GM15510 (cell line): ENCODE results near the gene RBBP8.

Experiments
- POLR2A ChIP-seq: IDR thresholded peaks from 3 replicates; pipeline ENCODE4 v1.6.1; 2011; ENCODE audit warnings: borderline replicate concordance; ENCODE audit not compliant: insufficient read length; ENCODE audit errors: extremely low read depth

RBBP8 gene

DNA sequence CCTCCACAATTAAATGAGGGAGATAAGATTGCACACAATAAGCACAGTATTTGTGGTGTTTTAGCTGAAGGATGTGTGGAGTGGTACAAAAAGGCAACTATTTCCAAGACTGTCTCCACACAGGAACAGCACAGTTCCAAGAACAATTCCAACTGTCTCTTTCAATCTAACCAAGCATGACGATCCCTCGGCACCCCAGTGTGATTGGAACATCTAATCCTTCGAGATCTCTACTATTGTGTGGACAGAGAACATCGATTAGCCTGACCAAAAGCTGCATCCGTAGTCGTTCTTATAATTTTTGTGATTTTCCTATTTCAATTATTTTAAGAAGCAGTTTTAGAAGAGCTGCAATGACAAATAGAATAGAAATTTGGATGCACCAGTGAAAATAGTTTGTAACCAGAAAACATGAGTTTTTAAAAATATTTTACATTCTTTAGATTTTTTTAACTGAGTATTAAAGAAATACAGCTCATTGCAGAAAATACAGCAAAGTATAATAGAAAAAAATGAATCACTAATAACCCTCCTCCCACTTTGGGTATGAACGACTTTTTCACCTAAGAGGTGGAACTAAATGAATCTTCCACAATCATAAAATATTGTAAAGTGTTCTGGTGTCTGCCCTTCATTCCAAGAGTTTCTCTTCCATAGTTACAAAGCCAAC, 125.8 kb downstream of the RBBP8 start:
- TF ChIP-seq POLR2A, result no peak

DNA sequence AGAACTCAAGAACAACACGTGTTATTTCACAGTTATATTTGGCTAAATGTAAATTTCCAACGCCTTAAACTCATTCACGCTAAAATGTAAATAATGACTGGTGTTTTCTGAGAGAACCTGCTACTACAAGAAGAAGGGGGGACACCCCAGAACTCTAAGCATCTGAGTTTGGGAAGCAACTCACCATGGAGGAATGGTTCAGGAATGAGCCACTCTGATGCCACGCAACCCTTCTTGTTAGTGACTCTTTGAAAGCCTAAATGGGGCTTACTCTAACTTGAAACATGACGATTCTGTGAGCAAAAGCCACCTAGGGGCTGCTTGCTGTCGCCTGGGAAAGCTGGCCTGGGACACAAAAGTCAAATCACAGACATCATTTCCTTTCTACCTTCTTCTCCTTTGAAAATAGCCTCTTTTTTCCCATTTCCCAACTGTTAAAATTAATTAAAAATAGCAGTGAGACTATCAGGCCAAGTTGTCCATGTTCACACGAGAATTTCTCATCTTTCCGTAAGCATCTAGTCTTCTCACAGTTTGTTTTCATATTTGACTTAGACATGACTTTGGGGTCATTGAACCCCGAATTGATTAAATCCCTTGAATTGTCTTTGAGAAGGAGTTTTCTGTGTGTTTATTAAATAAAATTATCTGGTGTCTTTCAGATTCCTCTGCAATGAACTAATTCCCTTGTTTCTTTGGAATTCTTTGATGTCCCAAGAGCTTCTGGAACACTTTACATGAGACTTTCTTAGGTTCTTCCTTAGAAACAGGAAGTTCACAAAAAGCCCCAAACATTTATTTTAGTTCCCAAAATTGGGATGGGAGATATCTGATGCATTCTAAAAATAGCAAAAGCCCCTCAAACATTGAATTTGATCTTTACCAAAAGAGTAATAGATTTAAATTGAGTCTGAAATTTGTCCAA, 126.7 kb downstream of the RBBP8 start:
- TF ChIP-seq POLR2A, result no peak

DNA sequence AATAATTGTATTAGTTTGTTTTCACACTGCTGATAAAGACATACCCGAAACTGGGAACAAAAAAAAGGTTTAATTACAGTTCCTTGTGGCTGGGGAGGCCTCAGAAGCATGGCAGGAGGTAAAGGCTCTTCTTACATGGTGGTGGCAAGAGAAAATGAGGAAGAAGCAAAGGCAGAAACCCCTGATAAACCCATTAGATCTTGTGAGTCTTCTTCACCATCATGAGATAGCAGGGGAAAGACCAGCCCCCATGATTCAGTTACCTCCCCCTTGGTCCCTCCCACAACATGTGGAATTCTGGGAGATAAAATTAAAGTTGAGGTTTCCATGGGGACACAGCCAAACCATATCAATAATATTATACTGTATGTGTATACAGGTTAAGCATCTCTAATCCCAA, 128.9 kb downstream of the RBBP8 start:
- TF ChIP-seq POLR2A, result no peak

DNA sequence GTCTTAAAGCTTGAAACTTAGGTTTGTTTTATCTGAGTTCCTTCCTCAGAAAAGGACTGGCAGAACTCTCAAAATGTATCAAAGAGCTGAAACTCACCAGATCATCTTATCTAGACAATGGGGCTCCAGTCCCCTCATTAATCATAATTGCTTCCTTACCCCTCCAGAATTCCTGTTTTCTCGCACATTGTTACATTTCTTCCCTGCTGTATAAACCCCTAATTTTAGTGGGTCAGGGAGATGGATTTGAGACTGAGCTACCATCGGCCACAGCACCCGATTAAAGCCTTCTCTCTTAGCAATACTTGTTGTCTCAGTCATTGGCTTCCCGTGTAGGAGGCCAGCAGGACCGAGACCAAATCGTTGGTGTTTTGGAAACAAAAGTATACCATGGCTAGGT, 130.4 kb downstream of the RBBP8 start:
- no peak for TF ChIP-seq POLR2A

DNA sequence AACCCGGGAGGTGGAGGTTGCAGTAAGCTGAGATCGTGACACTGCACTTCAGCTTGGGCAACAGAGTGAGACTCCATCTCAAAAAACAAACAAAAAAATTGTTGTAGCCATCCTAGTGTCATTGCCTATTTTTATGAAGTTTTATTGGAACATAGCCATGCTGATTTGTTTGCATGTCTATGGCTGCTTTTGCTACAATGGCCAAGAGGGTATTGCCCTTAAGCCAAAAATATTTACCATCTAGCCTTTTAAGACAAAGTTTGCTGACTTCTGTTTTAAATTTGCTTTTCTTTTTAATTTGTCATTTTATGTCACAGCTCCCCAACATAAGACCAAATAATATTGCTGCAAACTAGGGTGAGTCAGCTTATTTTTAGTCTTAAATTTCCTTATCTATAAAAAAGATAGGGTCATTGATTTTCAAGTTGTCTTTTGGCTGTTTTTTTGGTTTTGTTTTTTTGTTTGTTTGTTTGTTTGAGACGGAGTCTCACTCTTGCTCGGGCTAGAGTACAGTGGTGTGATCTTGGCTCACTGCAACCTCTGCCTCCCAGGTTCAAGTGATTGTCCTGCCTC, 132.2 kb downstream of the RBBP8 start:
- TF ChIP-seq POLR2A, result no peak

DNA sequence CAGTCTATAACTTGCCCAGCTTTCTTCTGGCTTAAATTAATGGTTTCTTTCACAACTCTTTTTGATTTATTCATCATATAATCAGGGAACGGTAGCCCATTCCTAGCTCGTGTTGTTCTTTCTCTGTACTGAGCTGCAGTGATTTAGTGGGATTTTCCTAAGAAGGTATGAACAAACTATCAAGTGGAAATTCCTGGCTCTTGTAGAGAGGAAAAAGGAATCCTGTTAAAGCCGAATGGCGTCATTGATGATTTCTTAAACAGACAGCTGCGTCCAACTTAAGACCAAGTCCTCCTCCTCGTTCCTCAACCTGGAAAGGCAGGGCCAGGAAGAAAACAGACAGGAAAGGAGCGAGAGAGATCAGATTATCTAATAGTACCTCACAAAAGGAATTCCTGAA, 132.9 kb downstream of the RBBP8 start:
- no peak for TF ChIP-seq POLR2A

DNA sequence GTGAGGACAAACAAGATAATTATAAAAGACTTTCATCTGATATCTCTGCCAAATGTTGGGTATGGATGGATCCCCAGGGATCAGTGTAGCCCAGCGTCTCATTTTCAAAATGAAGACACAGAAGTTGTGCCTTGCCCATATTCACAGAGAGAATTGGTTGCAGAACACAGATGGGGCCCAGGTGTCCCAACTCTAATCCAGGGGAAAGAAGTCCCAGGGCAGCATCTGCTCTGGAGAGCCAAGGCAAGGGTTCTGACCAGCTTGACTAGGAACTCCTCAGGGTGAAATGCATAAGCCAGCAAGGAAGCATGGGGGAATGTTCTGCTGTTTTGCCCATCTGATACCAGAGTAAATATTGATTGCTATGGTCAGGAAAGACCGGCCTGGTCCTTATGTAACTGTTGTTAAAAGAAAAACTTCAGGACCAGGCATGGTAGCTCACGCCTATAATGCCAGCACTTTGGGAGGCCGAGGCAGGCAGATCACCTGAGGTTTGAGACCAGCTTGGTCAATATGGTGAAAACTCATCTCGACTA, 133.4 kb downstream of the RBBP8 start:
- TF ChIP-seq POLR2A, result no peak

DNA sequence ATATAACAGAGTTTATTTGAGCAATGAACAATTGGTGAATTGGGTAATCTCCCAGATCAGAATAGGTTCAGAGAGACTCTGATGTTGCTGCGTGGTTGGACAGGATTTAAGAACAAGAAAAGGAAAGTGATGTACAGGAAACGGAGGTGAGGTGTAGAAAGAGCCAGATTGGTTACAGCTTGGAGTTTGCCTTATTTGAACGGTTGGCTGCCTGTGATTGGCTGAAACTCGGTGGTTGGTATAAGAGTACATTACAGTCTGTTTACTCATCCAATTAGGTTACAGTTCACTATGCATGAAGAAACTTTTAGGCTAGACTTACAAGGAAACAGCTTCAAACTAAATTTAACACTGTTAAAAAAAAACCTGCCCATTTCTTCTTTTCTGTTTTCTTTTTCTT, 134.1 kb downstream of the RBBP8 start:
- TF ChIP-seq POLR2A, result no peak

DNA sequence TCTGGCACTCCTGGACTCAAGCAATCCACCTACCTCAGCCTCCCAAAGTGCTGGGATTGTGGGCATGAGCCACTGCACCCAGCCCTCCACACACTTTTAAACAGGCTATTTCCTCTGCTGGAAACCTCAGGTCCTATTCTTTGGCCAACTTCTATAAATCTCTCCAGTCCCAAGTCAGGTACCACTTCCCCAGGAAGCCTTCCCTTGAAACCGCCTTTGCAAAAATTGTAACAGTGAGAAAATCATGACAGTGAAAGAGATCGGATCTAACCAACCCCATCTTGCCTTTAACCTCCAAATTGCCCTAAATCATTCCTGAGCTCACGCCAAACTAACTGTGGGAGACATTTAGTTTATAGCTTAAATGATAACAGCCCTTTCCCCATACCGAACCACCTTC, 134.9 kb downstream of the RBBP8 start:
- no peak for TF ChIP-seq POLR2A

DNA sequence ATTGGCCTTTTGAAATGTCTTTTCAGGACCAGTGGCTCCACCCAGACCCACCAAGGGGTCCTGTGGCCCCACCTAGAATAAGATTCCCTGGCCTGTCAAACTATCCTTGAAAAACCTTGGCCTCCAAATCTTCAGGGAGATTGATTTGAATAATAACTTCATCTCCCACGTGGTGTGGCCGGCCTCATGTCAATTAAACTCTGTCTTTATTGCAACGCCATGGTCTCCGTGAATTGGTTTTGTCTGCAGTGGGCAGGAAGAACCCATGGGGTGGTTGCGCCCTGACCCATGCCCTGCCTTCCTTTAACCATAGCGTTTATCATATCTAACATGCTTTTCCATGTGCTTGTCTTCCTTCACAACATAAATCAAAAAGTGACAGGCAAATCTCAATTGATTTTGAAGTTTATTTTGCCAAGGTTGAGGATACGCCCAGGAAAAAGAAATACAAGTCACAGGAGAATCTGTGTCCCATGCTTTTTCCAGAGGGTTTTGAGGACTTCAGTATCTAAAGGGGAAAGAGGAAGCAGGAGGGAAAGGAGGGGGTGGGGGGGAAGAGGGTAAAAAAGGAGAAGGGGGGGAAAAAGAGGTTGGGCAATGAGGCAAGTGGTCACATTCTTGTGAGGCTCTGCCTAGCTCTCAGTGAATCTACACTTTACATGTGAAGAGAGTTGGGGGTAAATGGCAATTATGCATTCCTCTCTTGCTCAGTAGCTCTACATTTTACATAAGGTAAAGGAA, 135.6 kb downstream of the RBBP8 start:
- TF ChIP-seq POLR2A, result no peak

DNA sequence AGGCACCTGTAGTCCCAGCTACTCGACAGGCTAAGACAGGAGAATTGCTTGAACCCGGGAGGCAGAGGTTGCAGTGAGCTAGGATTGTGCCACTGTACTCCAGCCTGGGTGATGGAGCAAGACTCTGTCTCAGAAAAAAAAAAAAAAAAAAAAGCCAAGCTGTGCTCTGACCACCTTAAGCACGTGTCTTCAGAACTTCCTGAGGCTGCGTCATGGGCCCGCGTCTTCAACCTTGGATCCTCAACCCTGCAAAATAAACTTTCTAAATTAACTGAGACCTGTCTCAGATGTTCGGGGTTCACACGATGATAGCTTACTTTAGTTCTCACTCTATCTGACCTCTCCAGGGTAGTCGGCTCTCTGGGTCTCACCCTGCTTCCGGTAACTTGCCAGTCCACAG, 136.4 kb downstream of the RBBP8 start:
- no peak for TF ChIP-seq POLR2A

DNA sequence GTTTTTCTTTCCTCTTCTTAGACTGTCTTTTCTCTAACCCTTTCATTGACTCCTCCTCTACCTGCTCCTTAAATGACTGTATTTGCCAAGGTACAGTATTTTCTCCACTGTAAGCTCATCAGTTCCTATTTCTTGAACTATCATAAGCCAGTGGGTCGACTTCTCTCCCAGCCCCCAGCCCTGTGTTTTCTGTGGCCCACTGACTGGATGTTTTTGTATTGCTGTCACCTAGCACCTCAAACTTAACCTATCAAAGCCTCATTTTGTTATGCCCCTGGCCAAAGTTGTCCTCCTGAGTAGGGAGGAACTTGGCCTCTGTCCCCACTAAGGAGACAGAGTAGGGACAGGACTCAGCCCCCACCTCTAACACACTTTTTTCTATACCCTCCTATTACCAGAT, 136.8 kb downstream of the RBBP8 start:
- TF ChIP-seq POLR2A, result no peak

DNA sequence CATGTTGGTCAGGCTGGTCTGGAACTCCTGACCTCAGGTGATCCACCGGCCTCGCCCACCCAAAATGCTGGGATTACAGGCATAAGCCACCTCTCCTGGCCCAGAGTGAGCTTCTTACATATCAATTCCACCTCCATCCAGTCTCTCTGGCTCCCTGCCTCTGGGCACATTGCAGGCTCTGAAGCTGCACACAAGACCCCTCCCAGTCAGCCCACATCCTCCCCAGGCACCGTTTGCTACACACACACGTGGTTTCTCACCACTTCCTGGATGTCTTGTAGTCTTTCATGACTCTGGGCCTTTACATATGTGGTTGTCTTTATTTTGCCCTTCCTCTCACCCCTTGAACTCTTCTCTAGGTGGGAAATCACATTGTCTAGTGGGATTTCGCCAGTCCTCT, 138.2 kb downstream of the RBBP8 start:
- TF ChIP-seq POLR2A, result peak; percentile 30

DNA sequence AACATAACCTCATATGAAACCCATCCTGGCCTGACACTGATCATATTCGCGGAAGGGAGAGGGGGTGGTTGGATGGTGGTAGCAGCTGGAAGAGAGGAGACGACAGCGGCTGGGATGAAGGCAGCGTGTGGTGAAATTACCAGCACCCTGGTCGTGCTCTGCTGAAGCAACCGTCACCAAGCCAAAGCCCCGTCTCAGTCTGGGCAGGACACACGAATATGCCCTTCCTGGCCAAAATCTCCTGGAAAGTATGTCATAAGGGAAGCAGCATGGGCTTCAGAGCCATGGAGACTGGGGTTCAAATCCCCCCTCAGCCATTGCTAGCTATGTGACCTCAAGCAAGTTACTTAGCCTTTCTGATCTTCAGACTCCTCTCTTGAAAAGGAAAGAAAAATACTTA, 139.0 kb downstream of the RBBP8 start:
- TF ChIP-seq POLR2A, result no peak

DNA sequence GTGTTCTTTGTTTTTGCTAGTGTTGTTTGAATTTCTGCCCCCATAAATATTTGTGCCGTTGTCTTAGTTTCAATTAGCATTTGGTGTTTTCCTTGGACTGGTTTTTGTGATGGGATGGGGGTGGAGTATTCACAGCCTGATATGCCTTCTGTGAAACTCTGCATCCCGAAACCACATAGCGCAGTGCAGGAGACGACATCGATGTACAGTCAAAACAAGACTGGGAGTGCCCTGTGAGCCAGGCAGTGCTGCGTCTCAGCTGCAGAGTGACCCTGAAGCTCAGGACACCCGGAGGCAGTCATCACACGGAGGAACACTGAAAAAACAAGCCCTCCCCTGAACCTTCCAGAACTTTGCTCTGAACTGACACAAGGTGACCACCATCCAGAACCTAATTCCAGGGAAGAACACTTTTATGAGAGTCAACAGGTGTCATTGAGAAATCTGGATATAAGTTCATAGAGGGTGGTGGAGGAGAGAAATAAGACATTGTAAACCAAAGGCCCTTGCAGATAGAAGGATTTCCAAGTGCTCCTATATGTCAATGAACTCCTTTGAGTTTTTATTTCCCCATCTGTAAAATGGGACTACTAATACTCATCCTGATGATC, 141.0 kb downstream of the RBBP8 start:
- TF ChIP-seq POLR2A, result no peak
